GM19193 (cell line): Measurements from ENCODE around the gene TSKS.

Experiments used
- POLR2A ChIP-seq: IDR thresholded peaks from 4 replicates; pipeline ENCODE4 v1.6.1; 2011; ENCODE audit not compliant: insufficient read depth, insufficient read length; ENCODE audit errors: extremely low read depth

Gene TSKS, protein sequence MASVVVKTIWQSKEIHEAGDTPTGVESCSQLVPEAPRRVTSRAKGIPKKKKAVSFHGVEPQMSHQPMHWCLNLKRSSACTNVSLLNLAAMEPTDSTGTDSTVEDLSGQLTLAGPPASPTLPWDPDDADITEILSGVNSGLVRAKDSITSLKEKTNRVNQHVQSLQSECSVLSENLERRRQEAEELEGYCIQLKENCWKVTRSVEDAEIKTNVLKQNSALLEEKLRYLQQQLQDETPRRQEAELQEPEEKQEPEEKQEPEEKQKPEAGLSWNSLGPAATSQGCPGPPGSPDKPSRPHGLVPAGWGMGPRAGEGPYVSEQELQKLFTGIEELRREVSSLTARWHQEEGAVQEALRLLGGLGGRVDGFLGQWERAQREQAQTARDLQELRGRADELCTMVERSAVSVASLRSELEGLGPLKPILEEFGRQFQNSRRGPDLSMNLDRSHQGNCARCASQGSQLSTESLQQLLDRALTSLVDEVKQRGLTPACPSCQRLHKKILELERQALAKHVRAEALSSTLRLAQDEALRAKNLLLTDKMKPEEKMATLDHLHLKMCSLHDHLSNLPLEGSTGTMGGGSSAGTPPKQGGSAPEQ

GRCh38 chr19:49763230-49763629 lies at the start of gene TSKS:
Gene TSKS (minus strand): TSS chr19:49763306. CDS start chr19:49763247, 59 bp downstream.
- no peak for TF ChIP-seq POLR2A

DNA sequence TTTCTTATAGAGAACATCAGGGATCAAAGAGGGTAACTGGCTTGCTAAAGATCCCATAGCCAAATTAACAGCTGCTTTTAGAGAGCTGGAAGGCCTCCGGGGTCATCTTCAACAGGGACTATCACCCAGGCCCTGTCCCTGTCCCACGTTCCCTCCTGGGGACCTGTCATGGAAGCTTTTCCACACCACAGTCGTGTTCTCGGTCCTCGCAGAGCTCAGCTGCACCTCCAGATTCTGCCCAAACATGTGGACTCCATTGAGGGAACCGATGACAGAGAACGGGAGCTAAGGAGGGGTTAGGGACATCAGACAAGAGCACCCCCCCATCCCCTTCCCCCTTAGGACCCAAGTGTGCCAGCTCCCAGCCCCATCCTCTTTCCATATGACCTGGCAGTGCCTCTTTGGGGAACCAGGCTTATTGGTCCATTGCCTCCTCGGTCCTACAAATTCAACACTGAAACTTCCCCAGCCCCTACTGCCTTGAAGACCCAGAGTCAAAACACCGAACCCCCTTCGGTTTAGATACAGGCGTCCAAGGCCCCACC lies 49.4 kb upstream of the TSKS start:
- TF ChIP-seq POLR2A: no peak

GRCh38 chr19:49811328-49811727 lies 48.2 kb upstream of the TSKS start:
- no peak for TF ChIP-seq POLR2A

- no peak for TF ChIP-seq POLR2A
Measured at GRCh38 chr19:49809941-49810389, 46.9 kb upstream of the TSKS start.

GRCh38 chr19:49809160-49809940 lies 46.2 kb upstream of the TSKS start:
- TF ChIP-seq POLR2A: no peak

- TF ChIP-seq POLR2A: no peak
Measured at GRCh38 chr19:49808711-49809159, 45.6 kb upstream of the TSKS start.

- TF ChIP-seq POLR2A: no peak
Measured at GRCh38 chr19:49807904-49808675, 45.0 kb upstream of the TSKS start.

DNA sequence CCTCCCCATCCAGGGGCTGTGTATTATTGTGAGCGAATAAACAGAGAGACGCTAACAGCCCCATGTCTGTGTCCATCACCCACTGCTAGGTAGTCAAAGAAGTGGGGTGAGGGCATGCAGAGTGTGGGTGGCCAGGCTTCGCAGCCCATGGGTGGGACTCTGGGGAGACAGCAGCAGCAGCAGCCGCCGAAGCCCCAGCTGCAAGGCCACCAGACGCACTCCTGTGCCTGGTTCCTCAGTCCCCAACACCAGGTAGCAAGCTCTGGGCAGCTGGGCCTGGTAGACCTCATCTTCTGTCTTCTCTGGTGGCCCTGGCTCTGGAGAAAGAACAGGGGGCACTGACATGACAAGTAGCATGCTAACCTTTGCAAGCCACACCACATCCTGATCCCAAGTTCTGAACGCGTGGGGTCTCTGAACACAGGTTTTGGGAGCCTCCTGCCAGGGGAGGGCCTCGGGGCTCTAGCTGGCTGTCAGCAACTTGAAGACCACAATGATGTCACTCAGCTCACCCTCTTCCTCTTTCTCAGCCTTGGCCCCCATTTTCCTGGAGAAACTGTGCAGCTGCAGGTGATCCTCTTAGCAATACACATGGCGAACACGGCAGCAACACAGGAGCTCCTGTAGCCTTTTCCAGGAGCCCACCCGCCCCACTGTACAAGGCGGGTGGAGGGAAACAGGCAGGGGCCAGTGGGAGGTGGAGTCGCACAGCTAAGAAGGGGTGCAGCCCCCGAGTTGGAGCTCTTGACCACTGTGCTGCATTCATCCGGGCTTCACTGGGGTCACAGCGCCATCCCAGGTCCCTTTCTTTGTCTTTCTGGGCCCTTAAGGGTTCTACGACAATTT lies 44.2 kb upstream of the TSKS start:
- no peak for TF ChIP-seq POLR2A

GRCh38 chr19:49806620-49806959 lies 43.5 kb upstream of the TSKS start:
- TF ChIP-seq POLR2A: no peak

DNA sequence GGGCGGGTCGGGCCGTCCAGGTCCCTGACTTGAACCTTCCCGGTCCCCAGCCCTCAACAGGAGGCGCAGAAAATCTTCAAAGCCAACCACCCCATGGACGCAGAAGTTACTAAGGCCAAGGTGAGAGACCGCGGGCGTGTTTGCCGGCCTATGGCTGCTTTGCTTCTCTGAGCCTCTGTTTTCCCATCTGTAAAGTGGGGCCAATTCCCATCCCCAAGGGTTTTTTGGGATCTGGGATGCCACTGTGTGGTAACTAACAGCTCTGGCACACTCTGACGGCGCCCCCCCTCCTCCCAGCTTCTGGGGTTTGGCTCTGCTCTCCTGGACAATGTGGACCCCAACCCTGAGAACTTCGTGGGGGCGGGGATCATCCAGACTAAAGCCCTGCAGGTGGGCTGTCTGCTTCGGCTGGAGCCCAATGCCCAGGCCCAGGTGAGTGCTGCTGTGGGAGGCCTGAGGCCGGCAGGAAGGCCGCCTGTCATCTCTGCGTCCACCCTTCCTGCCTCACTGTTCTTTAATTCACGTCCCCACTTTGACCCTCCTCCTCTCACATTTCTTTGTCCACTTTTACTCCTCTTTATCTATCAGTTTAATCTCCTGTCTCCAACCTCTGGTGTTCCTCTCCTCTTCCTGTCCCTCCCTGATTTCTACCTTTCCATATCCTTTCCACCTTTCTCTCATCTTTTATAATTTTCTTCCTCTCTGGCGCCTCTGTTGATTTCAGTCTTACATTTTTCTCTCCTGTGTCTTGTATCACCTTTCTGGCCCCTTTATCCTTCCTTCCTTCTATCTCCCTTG lies 42.9 kb upstream of the TSKS start:
- no peak for TF ChIP-seq POLR2A

GRCh38 chr19:49803529-49803856 lies 40.4 kb upstream of the TSKS start:
- no peak for TF ChIP-seq POLR2A

GRCh38 chr19:49802836-49803528 lies 39.9 kb upstream of the TSKS start:
- TF ChIP-seq POLR2A: no peak
